Measurements from ENCODE around the gene ESYT2.

DNA sequence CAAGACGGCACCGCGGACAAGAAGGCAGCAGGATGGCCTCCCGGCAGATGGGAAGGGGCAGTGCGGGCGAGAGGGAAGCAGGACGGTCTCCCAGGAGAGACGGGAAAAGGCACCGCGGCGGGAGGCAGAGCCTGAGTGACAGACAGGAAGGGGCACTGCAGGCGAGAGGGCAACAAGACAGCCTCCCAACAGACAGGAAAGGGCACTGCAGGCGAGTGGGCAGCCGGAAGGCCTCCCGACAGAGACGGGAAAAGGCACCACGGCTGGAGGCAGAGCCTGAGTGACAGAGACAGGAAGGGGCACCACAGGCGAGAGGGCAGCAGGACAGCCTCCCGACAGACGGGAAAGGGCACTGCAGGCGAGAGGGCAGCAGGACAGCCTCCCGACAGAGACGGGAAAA is 32.6 kb downstream of the ESYT2 start:
- TF ChIP-seq YY1 (IDR thresholded peaks at IDR 0.05; ENCODE audit: insufficient read depth, insufficient read length) (no peak), ZNF274 (IDR thresholded peaks at IDR 0.05; ENCODE audit: low read depth, low read length) (no peak), SUZ12 (IDR thresholded peaks at IDR 0.05; ENCODE audit: extremely low read depth, insufficient read depth, insufficient read length) (no peak)
